Measurements from ENCODE around the gene TRAPPC3L.

DNA sequence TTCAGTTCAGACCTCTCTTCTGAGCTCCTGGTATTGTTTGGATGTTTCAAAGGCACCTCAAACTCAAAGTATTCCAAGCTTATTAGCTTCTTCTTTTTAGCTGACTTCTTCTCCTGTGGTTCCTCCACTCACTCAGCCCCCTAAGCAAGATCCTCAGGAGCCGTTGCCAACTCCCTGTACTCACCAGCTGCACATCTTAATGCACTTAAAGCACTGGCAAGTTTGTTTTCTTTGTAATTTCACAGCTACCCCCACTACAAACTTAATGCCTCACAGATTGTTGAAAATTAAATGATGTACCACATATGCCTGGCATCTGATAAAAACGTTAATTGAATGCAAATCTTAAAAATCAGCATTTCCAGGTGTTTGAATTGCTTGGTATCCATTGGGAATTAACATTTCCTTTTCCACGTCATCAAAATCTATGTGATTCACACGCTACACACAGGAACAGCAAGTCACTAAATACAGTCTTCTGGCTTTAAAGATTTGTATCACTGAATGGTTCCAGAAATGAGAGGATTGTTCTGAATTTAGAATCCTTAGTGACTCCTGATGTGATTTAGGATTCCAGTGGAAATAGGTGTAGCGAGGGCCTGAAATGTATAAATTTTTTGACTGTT, 59.8 kb downstream of the TRAPPC3L start:
- TF ChIP-seq, protein P1, sequence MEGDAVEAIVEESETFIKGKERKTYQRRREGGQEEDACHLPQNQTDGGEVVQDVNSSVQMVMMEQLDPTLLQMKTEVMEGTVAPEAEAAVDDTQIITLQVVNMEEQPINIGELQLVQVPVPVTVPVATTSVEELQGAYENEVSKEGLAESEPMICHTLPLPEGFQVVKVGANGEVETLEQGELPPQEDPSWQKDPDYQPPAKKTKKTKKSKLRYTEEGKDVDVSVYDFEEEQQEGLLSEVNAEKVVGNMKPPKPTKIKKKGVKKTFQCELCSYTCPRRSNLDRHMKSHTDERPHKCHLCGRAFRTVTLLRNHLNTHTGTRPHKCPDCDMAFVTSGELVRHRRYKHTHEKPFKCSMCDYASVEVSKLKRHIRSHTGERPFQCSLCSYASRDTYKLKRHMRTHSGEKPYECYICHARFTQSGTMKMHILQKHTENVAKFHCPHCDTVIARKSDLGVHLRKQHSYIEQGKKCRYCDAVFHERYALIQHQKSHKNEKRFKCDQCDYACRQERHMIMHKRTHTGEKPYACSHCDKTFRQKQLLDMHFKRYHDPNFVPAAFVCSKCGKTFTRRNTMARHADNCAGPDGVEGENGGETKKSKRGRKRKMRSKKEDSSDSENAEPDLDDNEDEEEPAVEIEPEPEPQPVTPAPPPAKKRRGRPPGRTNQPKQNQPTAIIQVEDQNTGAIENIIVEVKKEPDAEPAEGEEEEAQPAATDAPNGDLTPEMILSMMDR (IDR thresholded peaks at IDR 0.05) = no peak
- no peak for TF ChIP-seq ZFX (IDR thresholded peaks at IDR 0.05; ENCODE audit: borderline replicate concordance)
